Vagina (tissue), 2 donors: ENCODE measurements around the gene EML6.

Source experiments
- POLR2A ChIP-seq, 2 donors: fragments of 450-650 bp; IDR thresholded peaks; one replicate each; pipeline ENCODE4 v1.6.1; 2017; ENCODE audit warnings: antibody characterized with exemption in 2 of 2, mild to moderate bottlenecking in 2 of 2, moderate library complexity in 2 of 2
- TF ChIP-seq, protein P1 (sequence below), 3 experiments: fragments of 450-650 bp in 2 of 3; fragments of 200-600 bp in 1 of 3; sonication (generic) in 1 of 3; IDR thresholded peaks; one replicate each; pipeline ENCODE4 v1.5.1; 2017 to 2019; ENCODE audit warnings: antibody characterized with exemption in 3 of 3, mild to moderate bottlenecking in 2 of 3, moderate library complexity in 2 of 3

GRCh38 chr2:54677476-54678265 lies 45.8 kb upstream of the EML6 start:
- TF ChIP-seq, protein P1, sequence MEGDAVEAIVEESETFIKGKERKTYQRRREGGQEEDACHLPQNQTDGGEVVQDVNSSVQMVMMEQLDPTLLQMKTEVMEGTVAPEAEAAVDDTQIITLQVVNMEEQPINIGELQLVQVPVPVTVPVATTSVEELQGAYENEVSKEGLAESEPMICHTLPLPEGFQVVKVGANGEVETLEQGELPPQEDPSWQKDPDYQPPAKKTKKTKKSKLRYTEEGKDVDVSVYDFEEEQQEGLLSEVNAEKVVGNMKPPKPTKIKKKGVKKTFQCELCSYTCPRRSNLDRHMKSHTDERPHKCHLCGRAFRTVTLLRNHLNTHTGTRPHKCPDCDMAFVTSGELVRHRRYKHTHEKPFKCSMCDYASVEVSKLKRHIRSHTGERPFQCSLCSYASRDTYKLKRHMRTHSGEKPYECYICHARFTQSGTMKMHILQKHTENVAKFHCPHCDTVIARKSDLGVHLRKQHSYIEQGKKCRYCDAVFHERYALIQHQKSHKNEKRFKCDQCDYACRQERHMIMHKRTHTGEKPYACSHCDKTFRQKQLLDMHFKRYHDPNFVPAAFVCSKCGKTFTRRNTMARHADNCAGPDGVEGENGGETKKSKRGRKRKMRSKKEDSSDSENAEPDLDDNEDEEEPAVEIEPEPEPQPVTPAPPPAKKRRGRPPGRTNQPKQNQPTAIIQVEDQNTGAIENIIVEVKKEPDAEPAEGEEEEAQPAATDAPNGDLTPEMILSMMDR (IDR thresholded peaks at IDR 0.05), result no peak
- no peak for TF ChIP-seq POLR2A (IDR thresholded peaks at IDR 0.05)
